ENCODE measurements around the gene GYG2.
"Not testable (repeated sequence)": the region's sequence is repeated elsewhere in the genome, so short reads cannot be mapped to it uniquely, and the experiment has no call there.

GYG2 gene

DNA sequence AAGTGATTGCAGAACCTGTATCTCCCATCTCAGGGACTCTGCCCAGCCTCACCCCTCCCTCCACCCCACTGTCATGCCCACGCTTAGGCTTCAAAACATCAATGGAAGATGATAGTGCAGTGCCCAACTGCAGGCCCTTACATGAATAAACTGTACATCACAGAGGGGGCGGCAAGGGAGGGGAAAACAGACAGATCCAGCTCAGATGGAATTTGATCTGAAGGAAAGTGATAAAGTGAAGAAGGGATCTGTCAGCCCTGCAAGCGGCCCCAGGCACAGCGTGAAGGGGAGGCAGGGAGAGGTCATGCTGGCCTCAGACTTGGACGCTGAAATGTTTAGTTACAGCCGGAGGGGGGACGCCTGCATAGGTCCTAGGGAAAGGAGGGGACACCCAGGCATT lies 38.5 kb downstream of the GYG2 start:
- DNase-seq (ENCODE audit: low read depth in 4 of 4, low spot score in 1 of 4): no peak

DNA sequence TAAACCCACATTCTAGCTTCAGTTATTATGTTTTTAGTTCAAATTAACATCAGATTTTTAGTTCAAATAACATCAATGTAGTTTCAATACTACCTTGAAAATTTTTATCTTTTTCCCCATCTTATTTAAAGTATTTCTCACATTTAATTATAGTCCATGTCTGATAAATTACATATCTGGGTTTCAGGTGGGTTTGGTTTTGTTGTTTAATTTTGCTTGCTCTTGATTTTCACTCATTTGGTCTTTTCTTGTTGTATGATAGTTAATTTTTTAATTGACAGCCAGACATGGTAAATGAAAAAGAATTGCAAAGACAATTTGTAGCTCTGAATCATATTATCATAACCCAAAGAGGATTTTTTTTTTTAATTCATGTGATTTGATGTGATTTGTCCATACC lies 41.9 kb downstream of the GYG2 start:
- DNase-seq (ENCODE audit: low read depth in 4 of 4, low spot score in 1 of 4): no peak

DNA sequence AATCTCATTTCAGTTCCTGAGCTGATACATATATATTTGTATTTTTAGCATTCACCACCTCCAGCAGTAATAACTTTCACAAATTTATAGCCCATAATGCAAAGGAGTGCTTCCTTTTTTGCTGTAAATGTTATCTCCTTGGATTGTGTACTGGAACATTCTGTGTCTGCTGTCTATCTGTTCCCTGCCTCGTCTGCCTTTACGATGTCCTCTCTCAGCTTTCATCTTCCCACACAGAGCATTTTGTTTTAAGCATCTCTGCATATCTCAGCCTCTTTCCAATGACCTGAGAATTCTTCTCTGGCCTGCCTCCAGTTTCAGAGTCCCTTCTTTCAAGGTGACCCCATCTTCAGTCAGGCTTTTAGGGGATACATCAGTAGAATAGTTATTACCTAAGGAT lies 43.1 kb downstream of the GYG2 start:
- DNase-seq (ENCODE audit: low read depth in 4 of 4, low spot score in 1 of 4): no peak

DNA sequence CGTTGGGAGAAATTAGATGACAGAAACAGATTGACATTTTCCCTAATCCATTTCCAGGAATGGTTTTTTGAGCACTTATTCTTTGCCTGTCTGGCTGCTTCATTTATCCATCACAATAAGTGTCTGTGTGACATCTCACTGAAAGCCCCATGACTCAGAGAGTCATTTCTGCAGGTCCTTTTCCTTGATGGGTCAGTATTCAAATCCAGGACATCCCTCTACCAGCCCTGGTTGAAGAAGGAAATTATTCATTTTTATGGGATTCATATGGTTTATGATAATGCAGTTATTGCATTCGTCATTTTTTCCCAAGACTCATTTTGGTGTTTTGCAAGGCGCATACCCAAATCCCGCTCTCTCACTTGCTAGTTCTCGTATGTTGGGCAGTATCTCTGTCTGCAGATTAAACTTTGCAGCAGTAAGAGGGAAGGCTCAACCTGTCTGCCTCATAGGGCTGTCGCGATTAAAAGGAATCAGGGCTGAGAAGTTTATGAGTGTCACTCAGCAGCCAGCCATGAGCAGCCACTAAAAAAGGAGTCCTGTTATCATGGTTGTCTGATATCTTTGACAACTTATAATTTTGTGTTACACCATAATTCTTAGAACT lies 44.0 kb downstream of the GYG2 start:
- DNase-seq (ENCODE audit: low read depth in 4 of 4, low spot score in 1 of 4): no peak

DNA sequence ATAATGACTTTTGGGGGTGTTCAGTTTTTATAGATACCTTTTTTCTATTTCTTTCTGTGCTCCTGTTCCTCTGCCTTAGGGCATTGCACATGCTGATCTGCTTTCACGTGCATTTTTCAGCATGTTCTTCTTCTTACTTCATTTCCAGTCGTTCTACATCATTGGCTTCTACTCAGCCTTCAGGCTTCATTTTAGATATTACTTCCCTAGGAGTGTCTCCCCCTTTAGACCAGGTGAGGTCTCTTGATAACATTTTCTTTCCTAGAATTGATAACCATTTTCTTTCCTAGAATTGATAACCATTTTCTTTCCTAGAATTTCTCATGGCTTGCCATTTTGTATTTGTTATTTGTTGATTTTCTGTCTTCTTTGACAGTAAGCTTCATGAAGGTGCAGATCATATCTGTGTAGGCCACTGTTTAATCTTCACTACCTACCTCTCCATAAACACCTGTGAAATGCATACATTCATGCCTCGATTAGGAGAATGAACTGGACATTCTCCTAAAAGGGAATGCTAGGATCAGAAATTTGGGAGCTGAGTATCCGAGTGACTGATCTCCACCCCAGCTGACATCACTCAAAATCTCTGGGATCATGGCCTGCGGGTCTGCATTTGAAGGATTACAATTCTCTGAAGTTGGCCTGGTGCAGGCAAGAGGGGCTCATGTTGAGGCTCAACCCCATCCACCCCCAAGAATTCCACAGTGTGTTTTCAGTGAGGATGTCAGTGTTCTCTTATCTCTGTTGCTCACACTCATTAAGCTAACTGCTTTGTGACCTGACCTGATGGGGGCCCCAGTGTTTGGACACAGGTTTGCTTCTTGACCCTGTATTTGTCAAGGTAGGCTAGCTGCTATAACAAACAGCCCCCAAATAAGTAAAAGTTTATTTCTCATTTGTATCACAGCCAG lies 45.7 kb downstream of the GYG2 start:
- DNase-seq (ENCODE audit: low read depth in 4 of 4, low spot score in 1 of 4): no peak

DNA sequence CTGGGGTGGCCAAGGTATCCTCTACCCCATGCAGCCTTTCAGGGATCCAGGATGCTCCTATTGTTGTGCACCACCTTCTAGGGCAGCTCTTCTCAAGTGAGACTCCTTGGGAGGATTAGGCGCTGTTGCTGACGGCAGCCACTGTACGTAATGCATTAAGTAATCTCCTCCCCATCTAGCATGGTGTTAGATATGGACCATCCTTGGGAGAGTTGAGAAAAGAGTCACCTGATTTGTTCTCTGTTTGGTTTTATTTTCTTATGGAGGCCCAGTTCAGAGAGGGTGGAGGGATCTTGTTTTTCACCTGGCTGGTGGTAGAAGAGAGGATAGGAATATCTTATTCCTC lies 46.4 kb downstream of the GYG2 start:
- no peak for DNase-seq (ENCODE audit: low read depth in 4 of 4, low spot score in 1 of 4)

DNA sequence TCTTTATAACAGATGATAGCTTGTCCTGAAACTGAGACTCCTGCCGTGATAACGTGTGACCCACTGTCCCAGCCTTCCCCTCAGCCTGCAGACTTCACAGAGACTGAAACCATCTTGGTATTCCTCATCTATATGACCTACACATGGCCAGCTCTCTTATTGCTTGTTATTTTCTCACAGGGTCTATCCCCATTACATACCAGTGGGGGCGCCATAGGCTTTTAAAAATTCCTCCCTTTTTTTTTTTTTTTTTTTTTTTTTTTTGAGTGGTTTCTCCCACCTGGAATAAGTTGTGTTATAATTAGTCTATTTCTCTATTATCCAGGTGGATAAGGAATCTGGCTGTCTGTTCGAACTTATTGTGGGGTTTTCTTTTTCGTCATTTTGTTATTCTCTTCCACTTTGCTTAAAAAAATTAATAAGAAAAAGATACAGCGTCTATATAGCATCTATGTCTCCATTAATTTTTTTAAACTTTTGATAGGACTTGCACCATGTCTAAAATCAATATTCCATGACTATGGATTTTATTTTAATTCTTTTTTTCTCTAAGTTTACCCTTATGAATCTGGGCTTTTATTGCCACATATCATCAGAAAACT lies 47.2 kb downstream of the GYG2 start:
- DNase-seq (ENCODE audit: low read depth in 4 of 4, low spot score in 1 of 4): no peak

DNA sequence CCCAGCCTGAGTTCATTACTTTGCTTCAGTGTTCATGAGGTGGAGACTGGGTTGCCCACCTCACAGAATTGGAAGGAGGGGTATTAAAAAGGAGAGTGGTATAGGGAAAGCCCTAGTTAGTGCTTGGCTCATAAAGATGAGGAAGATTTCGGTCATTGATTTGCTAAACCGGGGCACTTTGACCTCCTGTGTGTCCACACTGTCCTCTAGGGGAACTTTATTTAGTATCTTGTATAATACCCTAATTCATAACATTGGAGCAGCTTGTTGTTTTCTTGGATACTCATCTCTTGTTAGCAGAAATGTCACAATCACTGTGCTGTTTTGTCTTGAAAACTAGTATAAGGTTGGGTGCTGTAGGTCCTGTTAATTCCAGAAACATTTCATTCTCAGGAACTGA lies 49.8 kb downstream of the GYG2 start:
- DNase-seq (ENCODE audit: low read depth in 4 of 4, low spot score in 1 of 4): no peak

DNA sequence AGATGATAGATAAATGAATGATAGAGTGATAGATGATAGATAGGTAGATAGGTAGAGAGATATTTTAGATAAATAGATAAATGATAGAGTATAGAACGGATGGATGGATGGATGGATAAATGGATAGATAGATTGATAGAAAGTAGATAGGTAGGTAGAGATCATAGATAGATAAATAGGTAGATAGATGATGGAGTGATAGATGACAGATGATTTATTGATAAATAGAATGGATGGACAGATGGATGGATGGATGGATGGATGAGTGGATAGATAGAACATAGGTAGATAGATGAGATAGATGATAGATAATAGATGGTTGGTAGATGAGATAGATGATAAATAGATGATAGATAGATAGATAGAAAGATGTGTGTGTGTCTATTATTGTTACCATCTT lies 50.9 kb downstream of the GYG2 start:
- no peak for DNase-seq (ENCODE audit: low read depth in 4 of 4, low spot score in 1 of 4)

DNA sequence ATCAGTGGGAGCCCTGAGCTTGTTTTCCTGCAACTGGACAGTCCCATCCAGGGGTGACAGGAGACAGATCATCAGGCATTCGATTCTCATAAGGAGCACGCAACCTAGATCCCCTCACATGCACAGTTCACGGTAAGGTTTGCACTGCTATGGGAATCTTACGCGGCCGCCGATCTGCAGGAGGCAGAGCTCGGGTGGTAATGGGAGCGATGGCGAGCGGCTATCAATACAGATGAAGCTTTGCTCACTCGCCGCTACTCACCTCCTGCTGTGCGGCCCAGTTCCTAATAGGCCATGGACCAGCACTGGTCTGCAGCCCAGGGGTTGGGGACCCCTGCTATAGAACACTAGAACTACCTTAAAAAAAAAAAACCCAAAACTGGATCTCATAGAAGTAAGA lies 55.0 kb downstream of the GYG2 start:
- no peak for DNase-seq (ENCODE audit: low read depth in 4 of 4, low spot score in 1 of 4)

DNA sequence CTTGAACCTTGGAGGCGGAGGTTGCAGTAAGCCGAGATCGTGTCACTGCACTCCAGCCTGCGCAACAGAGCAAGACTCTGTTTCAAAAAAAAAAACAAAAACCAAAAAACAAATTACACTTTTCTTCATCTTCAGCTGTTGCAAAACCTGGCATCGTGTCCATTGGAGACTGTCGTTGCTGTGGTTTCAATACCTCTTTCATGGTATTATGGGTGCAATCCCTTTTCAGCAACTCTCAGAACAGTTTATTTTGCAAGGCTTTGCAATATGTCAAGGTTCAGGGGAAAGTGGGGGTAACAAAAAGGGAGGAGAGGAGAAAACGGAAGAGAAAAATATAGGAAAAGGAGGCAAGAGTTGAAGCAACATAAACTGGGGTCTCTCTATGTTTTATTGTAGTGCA lies 59.6 kb downstream of the GYG2 start:
- no peak for DNase-seq (ENCODE audit: low read depth in 4 of 4, low spot score in 1 of 4)

DNA sequence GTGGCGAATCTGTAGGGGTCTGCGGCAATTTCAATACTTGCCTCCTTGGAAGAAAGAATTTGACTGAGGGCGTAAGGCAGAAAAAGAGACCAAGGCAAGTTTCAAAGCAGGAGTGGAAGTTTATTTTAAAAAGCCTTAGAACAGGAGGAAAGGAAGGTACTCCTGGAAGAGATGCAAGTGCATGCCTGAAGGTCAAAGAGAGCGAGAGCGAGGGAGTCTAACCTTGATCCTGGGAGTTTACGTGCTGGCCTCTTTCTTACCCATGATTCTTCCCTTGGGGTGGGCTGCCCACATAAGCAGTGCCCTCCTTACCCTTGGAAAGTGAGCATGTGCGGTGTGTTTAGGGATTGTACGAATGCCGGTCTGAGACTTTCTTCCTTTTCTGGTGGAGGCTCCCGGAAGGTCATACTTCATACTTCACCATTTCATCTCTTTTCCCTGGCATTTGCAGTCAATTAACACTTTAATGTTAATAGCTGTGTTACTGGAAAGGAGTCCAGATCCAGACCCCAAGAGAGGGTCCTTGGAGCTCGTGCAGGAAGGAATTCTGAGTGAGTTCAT lies 60.4 kb downstream of the GYG2 start:
- DNase-seq (ENCODE audit: low read depth in 4 of 4, low spot score in 1 of 4): no peak

DNA sequence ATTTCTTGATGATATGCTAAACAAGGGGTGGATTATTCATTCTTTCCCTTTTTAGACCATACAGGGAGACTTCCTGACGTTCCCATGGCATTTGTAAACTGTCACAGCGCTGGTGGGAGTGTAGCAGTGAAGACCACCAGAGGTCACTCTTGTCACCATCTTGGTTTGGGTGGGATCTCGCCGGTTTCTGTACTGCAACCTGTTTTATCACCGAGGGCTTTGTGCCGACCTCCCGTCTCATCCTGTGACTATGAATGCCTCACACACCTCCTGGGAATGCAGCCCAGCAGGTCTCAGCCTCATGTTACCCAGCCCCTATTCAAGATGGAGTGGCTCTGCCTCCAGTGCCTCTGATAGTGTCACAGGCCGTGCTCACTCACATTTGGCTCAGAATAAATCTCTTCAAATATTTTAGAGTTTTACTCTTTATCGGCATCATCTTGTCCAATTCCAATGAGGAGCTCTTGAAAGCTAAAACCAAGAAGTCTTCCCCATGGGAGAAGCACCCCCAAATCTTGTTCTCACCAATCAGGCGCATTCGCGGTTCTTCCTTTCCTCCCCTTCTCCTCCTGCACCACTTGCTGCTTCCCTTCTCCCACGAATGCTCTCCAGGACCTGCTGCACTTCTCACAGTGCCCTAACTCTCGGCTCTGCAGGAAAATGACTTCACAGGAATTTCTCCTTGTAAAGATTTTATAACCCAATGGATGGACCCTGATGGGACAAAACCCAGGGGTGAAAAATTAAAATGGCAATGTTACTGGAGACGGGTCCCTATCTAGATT lies 61.2 kb downstream of the GYG2 start:
- not testable (repeated sequence) for DNase-seq (ENCODE audit: low read depth in 4 of 4, low spot score in 1 of 4)

DNA sequence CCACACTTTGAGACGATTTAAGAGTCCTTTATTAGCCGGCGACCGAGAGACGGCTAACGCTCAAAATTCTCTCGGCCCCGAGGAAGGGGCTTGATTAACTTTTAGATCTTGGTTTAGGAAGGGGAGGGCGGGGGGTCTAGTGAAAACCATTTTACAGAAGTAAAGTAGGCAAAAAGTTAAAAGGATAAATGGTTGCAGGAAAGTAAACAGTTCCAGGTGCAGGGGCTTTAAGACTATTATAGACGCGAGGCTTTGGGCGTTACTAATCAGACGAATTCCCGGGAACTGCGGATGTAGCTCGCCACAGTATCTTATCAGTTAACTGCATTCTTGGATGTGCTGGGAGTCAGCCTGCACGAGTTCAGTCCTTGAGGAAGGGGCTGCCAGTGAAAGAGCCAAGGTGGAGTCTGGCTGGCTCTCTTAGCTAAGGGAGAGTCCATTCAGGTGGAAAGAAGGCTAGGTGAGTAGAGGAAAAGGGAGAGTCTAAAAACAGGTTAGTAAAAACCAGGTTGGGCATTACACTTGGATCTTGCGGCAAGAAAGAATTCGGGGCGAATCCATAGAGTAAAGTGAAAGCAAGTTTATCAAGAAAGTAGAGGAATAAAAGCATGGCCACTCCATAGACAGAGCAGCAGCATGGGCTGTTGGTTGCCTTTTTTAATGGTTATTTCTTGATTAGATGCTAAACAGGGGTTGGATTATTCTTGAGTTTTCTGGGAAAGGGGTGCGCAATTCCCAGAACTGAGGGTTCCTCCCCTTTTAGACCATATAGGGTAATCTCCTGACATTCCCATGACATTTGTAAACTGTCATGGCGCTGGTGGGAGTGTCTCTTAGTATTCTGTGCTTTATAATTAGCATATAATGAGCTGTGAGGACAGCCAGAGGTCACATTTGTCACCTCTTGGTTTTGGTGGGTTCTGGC lies 62.1 kb downstream of the GYG2 start:
- not testable (repeated sequence) for DNase-seq (ENCODE audit: low read depth in 4 of 4, low spot score in 1 of 4)

DNA sequence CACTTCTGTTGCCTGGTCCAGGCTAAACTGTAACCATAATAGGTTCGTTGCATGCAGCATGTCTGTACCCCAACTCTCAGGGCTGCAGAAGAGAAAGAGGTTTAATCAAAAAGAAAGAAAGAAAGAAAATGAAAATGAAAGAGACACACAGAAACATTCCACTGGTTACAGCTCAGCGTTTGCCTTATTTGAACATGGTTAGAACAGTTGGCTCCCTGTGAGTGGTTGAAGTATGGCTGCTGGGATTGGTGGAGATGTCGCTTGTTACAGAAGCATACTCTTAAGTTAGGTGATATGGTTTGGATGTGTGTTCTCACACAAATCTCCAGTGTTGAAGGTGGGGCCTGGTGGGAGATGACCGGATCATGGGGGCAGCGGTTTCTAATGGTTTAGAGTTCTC lies 64.1 kb downstream of the GYG2 start:
- DNase-seq (ENCODE audit: low read depth in 4 of 4, low spot score in 1 of 4): no peak

DNA sequence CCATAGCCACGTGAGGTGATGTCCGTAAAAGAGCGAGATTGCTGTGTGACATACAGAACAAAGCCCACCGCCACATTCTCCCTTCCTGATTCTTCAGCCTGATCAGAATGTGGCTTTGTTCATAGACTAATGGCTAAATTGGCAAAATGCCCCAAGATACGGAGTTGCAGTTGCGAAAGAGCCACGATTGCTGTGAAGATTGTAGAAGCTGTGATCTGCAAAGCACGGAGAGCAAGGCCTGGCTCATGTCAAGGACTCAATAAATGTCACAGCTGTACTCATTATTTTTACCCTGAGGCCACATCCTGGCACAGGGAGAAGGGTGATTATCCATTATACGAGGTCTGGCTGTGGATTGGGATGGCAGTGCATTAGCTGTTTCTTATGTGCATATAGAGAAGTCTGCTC lies 66.2 kb downstream of the GYG2 start:
- no peak for DNase-seq (ENCODE audit: low read depth in 4 of 4, low spot score in 1 of 4)

DNA sequence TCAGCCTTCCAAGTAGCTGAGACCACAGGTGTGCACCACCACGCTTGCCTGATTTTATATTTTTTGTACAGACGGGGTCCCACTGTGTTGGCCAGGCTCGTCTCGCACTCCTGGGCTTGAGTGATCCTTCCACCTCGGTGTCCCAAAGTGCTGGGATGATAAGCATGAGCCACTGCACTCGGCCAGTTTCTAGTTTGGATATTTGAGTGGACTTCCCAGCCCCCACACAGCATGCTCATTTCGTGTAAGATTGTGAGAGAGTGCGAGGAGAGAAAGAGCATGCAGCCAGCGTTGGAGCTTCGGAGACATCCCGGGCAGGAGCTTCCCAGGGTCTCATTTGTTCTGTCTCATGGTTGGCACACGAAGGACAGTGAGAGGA lies 68.6 kb downstream of the GYG2 start:
- DNase-seq (ENCODE audit: low read depth in 4 of 4, low spot score in 1 of 4): no peak

DNA sequence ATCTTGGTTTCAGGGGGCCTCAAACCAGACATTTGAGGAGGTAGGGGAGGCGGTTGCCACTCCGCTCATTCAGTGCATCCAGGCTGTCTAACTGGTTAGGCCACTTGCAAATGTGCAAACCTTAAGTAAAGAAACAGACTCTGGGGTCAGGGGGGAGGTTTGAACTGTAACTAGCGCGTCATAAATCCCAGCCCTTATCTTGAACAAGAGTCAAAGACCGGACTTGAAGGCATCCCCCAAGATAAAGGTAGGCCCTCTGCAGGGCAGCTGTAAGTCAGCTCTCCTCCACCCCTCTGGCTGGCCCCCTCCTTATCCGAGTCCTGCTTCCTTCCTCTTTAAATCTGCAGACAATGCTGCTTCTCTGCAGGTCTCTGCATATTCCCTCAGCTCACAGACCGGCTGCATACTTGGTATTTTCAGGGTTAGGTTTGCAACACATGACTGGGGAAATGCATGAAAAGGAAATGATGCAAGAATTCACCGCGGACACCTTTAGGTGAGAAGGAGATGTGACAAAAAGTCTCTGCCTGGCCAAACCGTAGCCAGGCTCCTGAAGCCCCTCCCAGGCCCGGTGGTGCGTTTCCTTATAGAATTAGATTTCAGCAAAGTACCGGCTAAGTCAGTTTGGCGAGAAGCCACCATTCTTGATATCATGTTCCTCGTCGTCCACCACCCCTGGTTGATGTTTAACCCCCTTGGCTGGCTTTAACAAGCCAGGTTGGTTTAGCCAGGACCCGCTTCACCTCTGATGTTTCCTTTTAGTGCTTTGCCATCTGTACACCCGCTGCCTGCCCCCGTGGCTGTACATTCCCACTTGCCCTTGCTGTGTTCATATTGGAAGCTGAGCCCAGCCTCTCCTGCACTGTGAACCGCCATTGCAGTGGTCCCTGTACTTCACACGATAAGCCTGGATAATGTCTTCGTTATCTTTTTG lies 69.2 kb downstream of the GYG2 start:
- not testable (repeated sequence) for DNase-seq (ENCODE audit: low read depth in 4 of 4, low spot score in 1 of 4)

DNA sequence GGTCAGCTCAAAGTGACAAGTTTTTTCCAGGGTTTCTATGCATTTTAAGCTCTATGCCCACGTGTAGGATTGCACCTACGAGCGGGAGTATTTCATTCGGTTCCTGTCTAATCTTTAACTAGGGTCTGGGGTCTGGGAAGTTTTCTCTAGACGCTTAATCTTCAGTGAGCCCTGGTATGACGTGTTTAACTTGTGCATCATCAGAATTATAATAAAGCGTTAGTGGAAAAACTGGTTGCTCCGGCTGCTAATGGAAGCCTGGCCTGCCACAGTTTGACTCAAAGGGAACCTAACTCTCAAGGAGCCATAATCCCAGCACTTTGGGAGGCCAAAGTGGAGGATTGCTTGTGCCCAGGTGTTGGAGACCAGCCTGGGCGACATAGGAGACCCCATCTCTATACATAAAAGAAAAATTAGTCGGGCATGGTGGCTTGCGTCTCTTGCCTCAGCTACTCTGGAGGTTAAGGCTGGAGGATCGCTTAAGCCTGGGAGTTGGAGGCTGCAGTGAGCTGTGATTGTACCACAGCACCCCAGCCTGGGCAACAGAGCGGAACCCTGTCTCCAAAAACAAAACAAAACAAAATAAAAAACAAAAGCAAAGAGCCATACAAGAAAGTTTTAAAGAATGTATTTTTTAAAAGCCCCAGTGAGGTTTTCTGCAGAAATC lies 70.2 kb downstream of the GYG2 start:
- no peak for DNase-seq (ENCODE audit: low read depth in 4 of 4, low spot score in 1 of 4)
